Stimulated activated CD4-positive, alpha-beta T cell treated with anti-CD3 and anti-CD28 coated beads, Interleukin-2, amount 100 ng/mL, for 48 hours (primary cell): Measurements from ENCODE around the gene HNF4A.

Experiments
- DNase-seq, 2 donors: peaks; one replicate each; pipeline ENCODE4 v3.0.0-alpha.2; 2020

The HNF4A gene

GRCh38 chr20:44406572-44407137, 51.2 kb downstream of the HNF4A start:
- no peak for DNase-seq

GRCh38 chr20:44407402-44408184, 52.1 kb downstream of the HNF4A start:
- no peak for DNase-seq

- no peak for DNase-seq
Measured at GRCh38 chr20:44409132-44409600, 53.7 kb downstream of the HNF4A start.

- no peak for DNase-seq
Measured at GRCh38 chr20:44410583-44411019, 55.1 kb downstream of the HNF4A start.

- DNase-seq, result no peak
Measured at GRCh38 chr20:44411020-44411756, 55.7 kb downstream of the HNF4A start.

- DNase-seq, result no peak
Measured at GRCh38 chr20:44411757-44412401, 56.4 kb downstream of the HNF4A start.

- no peak for DNase-seq
Measured at GRCh38 chr20:44412402-44413144, 57.1 kb downstream of the HNF4A start.

- no peak for DNase-seq
Measured at GRCh38 chr20:44413575-44414345, 58.3 kb downstream of the HNF4A start.

- DNase-seq, result no peak
Measured at GRCh38 chr20:44414346-44414714, 58.8 kb downstream of the HNF4A start.

- no peak for DNase-seq
Measured at GRCh38 chr20:44414808-44415207, 59.3 kb downstream of the HNF4A start.

- no peak for DNase-seq
Measured at GRCh38 chr20:44415833-44416715, 60.6 kb downstream of the HNF4A start.

- DNase-seq, result no peak
Measured at GRCh38 chr20:44418069-44418905, 62.8 kb downstream of the HNF4A start.

GRCh38 chr20:44419131-44419844, 63.8 kb downstream of the HNF4A start:
- DNase-seq, result no peak

GRCh38 chr20:44420497-44420896, 65.0 kb downstream of the HNF4A start:
- no peak for DNase-seq

GRCh38 chr20:44422083-44422482, 66.6 kb downstream of the HNF4A start:
- no peak for DNase-seq

- DNase-seq, result no peak
Measured at GRCh38 chr20:44423480-44423879, 68.0 kb downstream of the HNF4A start.

GRCh38 chr20:44424039-44424495, 68.6 kb downstream of the HNF4A start:
- no peak for DNase-seq

- no peak for DNase-seq
Measured at GRCh38 chr20:44425923-44426322, 70.4 kb downstream of the HNF4A start.
